Measurements from ENCODE around the gene SCGB2A2. TPM values are rescaled to one million over a fixed set of nuclear protein-coding genes. Genes with fewer than 3 reads are reported as not detected.

SCGB2A2 gene
- total and polyA plus RNA-seq, 2 experiments from 2014 or later, result not detected

DNA sequence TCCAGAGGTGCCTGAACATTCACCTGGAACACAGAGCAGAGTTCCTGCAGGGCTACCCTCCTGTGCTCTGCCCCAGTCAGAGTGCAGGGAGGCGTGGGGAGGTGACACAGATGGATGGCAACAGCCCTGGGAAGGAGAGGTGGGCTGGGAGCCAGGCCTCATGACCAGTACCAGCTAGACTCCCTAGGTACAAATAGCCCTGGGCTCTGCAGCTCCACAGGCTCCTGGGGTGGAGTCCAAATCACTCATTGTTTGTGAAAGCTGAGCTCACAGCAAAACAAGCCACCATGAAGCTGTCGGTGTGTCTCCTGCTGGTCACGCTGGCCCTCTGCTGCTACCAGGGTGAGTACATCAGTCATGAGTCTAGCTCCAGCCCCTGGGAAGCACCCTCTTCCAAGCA lies 27.9 kb upstream of the SCGB2A2 start, which contains the start of gene SCGB1D2 (continued):
- TF ChIP-seq, protein P1, sequence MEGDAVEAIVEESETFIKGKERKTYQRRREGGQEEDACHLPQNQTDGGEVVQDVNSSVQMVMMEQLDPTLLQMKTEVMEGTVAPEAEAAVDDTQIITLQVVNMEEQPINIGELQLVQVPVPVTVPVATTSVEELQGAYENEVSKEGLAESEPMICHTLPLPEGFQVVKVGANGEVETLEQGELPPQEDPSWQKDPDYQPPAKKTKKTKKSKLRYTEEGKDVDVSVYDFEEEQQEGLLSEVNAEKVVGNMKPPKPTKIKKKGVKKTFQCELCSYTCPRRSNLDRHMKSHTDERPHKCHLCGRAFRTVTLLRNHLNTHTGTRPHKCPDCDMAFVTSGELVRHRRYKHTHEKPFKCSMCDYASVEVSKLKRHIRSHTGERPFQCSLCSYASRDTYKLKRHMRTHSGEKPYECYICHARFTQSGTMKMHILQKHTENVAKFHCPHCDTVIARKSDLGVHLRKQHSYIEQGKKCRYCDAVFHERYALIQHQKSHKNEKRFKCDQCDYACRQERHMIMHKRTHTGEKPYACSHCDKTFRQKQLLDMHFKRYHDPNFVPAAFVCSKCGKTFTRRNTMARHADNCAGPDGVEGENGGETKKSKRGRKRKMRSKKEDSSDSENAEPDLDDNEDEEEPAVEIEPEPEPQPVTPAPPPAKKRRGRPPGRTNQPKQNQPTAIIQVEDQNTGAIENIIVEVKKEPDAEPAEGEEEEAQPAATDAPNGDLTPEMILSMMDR (conservative IDR thresholded peaks at IDR 0.05; ENCODE audit: low read depth in 2 of 2), result no peak
- no peak for TF ChIP-seq STAT1 (IDR thresholded peaks at IDR 0.05; ENCODE audit: unreplicated experiment)

DNA sequence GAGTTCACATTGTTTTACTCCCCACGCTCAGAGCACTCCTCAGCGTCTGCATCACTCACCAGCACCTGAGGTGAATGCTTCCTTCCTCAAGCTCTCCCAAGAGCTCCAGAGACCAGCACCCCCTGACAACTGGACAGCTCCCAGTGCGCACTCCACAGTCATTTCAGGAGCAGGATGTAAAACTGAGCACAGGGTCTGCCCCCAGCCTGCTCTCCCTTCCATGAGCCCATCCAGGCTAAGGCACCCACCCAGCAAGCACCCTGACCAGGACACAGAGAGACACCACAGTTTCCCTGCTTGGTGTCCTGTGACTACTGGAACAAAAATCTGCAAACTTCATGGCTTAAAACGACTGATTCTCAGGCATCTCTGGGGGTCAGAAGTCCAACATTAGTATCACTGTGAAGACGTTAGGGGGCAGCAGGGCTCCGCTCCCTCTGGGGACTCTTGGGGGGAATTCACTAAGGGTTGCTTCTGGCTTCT lies 24.6 kb upstream of the SCGB2A2 start:
- H4K20me1 ChIP-seq (replicated peaks; ENCODE audit: insufficient read depth), result no peaks in the 10 kb centered on the region
- no peaks in the 10 kb centered on the region for H3K4me1 Mint-ChIP-seq
- H3K36me3 ChIP-seq (ENCODE audit: insufficient read depth), result no peaks in the 10 kb centered on the region
- no peaks in the 10 kb centered on the region for H3K27me3 ChIP-seq (ENCODE audit: insufficient read depth)
- H3K27ac Mint-ChIP-seq, result no peak overlapping the region
- no peak overlapping the region for H3K4me2 ChIP-seq
- H3K79me2 ChIP-seq (replicated peaks; ENCODE audit: insufficient read depth), result no peaks in the 10 kb centered on the region
- H3K4me1 ChIP-seq (ENCODE audit: insufficient read depth), result no peaks in the 10 kb centered on the region
- peak; percentile 94 for ATAC-seq
- TF ChIP-seq CREB1 (CRISPR knock-in tag; IDR thresholded peaks at IDR 0.05; ENCODE audit: low read depth), result no peak
- TF ChIP-seq, protein P2, sequence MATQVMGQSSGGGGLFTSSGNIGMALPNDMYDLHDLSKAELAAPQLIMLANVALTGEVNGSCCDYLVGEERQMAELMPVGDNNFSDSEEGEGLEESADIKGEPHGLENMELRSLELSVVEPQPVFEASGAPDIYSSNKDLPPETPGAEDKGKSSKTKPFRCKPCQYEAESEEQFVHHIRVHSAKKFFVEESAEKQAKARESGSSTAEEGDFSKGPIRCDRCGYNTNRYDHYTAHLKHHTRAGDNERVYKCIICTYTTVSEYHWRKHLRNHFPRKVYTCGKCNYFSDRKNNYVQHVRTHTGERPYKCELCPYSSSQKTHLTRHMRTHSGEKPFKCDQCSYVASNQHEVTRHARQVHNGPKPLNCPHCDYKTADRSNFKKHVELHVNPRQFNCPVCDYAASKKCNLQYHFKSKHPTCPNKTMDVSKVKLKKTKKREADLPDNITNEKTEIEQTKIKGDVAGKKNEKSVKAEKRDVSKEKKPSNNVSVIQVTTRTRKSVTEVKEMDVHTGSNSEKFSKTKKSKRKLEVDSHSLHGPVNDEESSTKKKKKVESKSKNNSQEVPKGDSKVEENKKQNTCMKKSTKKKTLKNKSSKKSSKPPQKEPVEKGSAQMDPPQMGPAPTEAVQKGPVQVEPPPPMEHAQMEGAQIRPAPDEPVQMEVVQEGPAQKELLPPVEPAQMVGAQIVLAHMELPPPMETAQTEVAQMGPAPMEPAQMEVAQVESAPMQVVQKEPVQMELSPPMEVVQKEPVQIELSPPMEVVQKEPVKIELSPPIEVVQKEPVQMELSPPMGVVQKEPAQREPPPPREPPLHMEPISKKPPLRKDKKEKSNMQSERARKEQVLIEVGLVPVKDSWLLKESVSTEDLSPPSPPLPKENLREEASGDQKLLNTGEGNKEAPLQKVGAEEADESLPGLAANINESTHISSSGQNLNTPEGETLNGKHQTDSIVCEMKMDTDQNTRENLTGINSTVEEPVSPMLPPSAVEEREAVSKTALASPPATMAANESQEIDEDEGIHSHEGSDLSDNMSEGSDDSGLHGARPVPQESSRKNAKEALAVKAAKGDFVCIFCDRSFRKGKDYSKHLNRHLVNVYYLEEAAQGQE (IDR thresholded peaks at IDR 0.05; ENCODE audit: unreplicated experiment), result peak; percentile 77
- TF ChIP-seq ZNF331 (CRISPR knock-in tag; IDR thresholded peaks at IDR 0.05; ENCODE audit: low read depth), result no peak
- TF ChIP-seq, protein P1 (conservative IDR thresholded peaks at IDR 0.05; ENCODE audit: low read depth in 2 of 2), result peak; percentile 68 to 71
- no peak overlapping the region for H3K4me3 Mint-ChIP-seq
- DNase-seq (ENCODE audit: low spot score), result peak; percentile 75
- no peak overlapping the region for H3K4me3 ChIP-seq
- no peak overlapping the region for H3K27ac ChIP-seq (ENCODE audit: low read depth)
- H2AFZ ChIP-seq, result no peak overlapping the region
- H3K9me2 ChIP-seq (ENCODE audit: insufficient read depth), result no peaks in the 10 kb centered on the region
- peaks cover 11% of the 10 kb centered on the region for H3K9me3 Mint-ChIP-seq
- H3K27me3 Mint-ChIP-seq (ENCODE audit: insufficient read depth, low read depth, poor library complexity), result peaks cover 5% of the 10 kb centered on the region
- no peaks in the 10 kb centered on the region for H3F3A ChIP-seq (replicated peaks; ENCODE audit: low read depth)
- H3K36me3 Mint-ChIP-seq (ENCODE audit: low read depth), result peaks cover 2% of the 10 kb centered on the region; the same call in 1 of the 3 replicates

Measured in GM23338 (cell line).